WTC11 (cell line): ENCODE results near the gene GLUL. TPM values are rescaled to one million over a fixed set of nuclear protein-coding genes. Genes with fewer than 3 reads are reported as not detected.

Experiments
- ATAC-seq: fragments of 200-7000 bp; cut with Tn5 transposase; 2 replicates; pipeline ENCODE4 v1.10.0; 2021; ENCODE audit warnings: mild to moderate bottlenecking, moderate library complexity
- CTCF ChIA-PET: fragments of 300-600 bp; sonication (Branson Sonifier 250); formaldehyde crosslinking; loops from one replicate; lab custom pipeline; 2021; ENCODE audit warnings: antibody characterized with exemption; lab: Charles Lee
- POLR2A ChIA-PET: fragments of 350-600 bp; sonication (Branson Sonifier 250); formaldehyde crosslinking; loops from one replicate; lab custom pipeline; 2021; ENCODE audit warnings: antibody characterized with exemption; lab: Charles Lee
- DNase-seq: peaks from one replicate; pipeline ENCODE4 v3.0.0; 2021; ENCODE audit warnings: low spot score
- H3K27ac Mint-ChIP-seq: 2 replicates; pipeline ENCODE4 v1.8.0; 2021; ENCODE audit warnings: mixed read lengths
- H3K27me3 Mint-ChIP-seq: 2 replicates; pipeline ENCODE4 v1.8.0; 2021; ENCODE audit warnings: low read depth, mild to moderate bottlenecking, moderate library complexity, mixed read lengths
- H3K36me3 Mint-ChIP-seq: 2 replicates; pipeline ENCODE4 v1.8.0; 2021; ENCODE audit warnings: mixed read lengths
- H3K4me1 Mint-ChIP-seq: 2 replicates; pipeline ENCODE4 v1.8.0; 2022; ENCODE audit warnings: mixed read lengths
- H3K4me3 Mint-ChIP-seq: 2 replicates; pipeline ENCODE4 v1.8.0; 2021; ENCODE audit warnings: mild to moderate bottlenecking, moderate library complexity, mixed read lengths
- H3K9me3 Mint-ChIP-seq: 2 replicates; pipeline ENCODE4 v1.8.0; 2021; ENCODE audit warnings: mixed read lengths
- ATF1 ChIP-seq: sonication (generic); formaldehyde crosslinking; IDR thresholded peaks from 2 replicates; pipeline ENCODE4 v1.8.1; 2023; ENCODE audit warnings: mild to moderate bottlenecking, moderate library complexity, missing genetic modification reagents
- ETV6 ChIP-seq: sonication (generic); formaldehyde crosslinking; IDR thresholded peaks from 2 replicates; pipeline ENCODE4 v1.8.1; 2022; ENCODE audit warnings: mild to moderate bottlenecking, missing genetic modification reagents
- GTF2I ChIP-seq: fragments of 250-450 bp; sonication (Bioruptor Pico); conservative IDR thresholded peaks from 2 replicates; pipeline ENCODE4 v1.4.0; 2021; ENCODE audit warnings: mild to moderate bottlenecking
- JAZF1 ChIP-seq: fragments of 250-450 bp; sonication (Bioruptor Pico); IDR thresholded peaks from 2 replicates; pipeline ENCODE4 v1.9.0; 2021; ENCODE audit warnings: moderate library complexity, mild to moderate bottlenecking, inconsistent platforms
- NFYB ChIP-seq: sonication (generic); formaldehyde crosslinking; conservative IDR thresholded peaks from 2 replicates; pipeline ENCODE4 v1.8.0; 2022; ENCODE audit warnings: low read depth, missing genetic modification reagents
- NR3C1 ChIP-seq: sonication (generic); formaldehyde crosslinking; conservative IDR thresholded peaks from 2 replicates; pipeline ENCODE4 v1.8.1; 2023; ENCODE audit warnings: low read depth, mild to moderate bottlenecking, missing genetic modification reagents
- RELA ChIP-seq: sonication (generic); formaldehyde crosslinking; IDR thresholded peaks from 2 replicates; pipeline ENCODE4 v1.8.1; 2022; ENCODE audit warnings: missing genetic modification reagents, mild to moderate bottlenecking, borderline replicate concordance
- SMAD4 ChIP-seq: sonication (generic); formaldehyde crosslinking; IDR thresholded peaks from 2 replicates; pipeline ENCODE4 v1.8.0; 2022; ENCODE audit warnings: mild to moderate bottlenecking, missing genetic modification reagents
- SP1 ChIP-seq: sonication (generic); formaldehyde crosslinking; conservative IDR thresholded peaks from 2 replicates; pipeline ENCODE4 v1.8.1; 2022; ENCODE audit warnings: missing genetic modification reagents
- ZNF219 ChIP-seq: sonication (generic); formaldehyde crosslinking; IDR thresholded peaks from 2 replicates; pipeline ENCODE4 v1.8.0; 2023; ENCODE audit warnings: missing genetic modification reagents, mild to moderate bottlenecking, borderline replicate concordance
- ZNF263 ChIP-seq: sonication (generic); formaldehyde crosslinking; IDR thresholded peaks from 2 replicates; pipeline ENCODE4 v1.8.1; 2022; ENCODE audit warnings: low read depth, mild to moderate bottlenecking, moderate library complexity, missing genetic modification reagents
- ZNF423 ChIP-seq: fragments of 250-450 bp; sonication (Bioruptor Pico); IDR thresholded peaks from 2 replicates; pipeline ENCODE4 v2.1.2; 2022; ENCODE audit warnings: mild to moderate bottlenecking, moderate library complexity
- ZNF671 ChIP-seq: fragments of 250-450 bp; sonication (Bioruptor Pico); IDR thresholded peaks from 2 replicates; pipeline ENCODE4 v1.8.0; 2021; ENCODE audit warnings: mild to moderate bottlenecking
- total RNA-seq: library from RNA; stranded (reverse); gene quantifications from 3 replicates; pipeline ENCODE4 v1.2.3, GENCODE V29; 2021
- TF ChIP-seq, protein P1 (sequence below): fragments of 250-450 bp; sonication (Bioruptor Pico); conservative IDR thresholded peaks from 2 replicates; pipeline ENCODE4 v1.9.0; 2021; ENCODE audit warnings: mild to moderate bottlenecking
- TF ChIP-seq, protein P2 (sequence below): sonication (generic); formaldehyde crosslinking; IDR thresholded peaks from 2 replicates; pipeline ENCODE4 v1.8.0; 2023; ENCODE audit warnings: mild to moderate bottlenecking, missing genetic modification reagents
- TF ChIP-seq, protein P3 (sequence below): sonication (generic); formaldehyde crosslinking; IDR thresholded peaks from 2 replicates; pipeline ENCODE4 v1.8.0; 2022; ENCODE audit warnings: mild to moderate bottlenecking, missing genetic modification reagents
- TF ChIP-seq, protein P4 (sequence below): fragments of 250-450 bp; sonication (Bioruptor Pico); IDR thresholded peaks from 2 replicates; pipeline ENCODE4 v2.1.2; 2022; ENCODE audit warnings: mild to moderate bottlenecking, moderate library complexity
- TF ChIP-seq, protein P5 (sequence below): sonication (generic); formaldehyde crosslinking; IDR thresholded peaks from 2 replicates; pipeline ENCODE4 v1.8.1; 2022; ENCODE audit warnings: missing genetic modification reagents, borderline replicate concordance
- TF ChIP-seq, protein P6 (sequence below): sonication (generic); formaldehyde crosslinking; IDR thresholded peaks from 2 replicates; pipeline ENCODE4 v1.8.1; 2023; ENCODE audit warnings: mild to moderate bottlenecking, moderate library complexity, missing genetic modification reagents
- TF ChIP-seq, protein P7 (sequence below): fragments of 200-600 bp; IDR thresholded peaks from 2 replicates; pipeline ENCODE4 v1.8.0; 2022; ENCODE audit warnings: antibody characterized with exemption

Gene GLUL
- total RNA-seq, 1 experiment from 2014 or later: 240 TPM

DNA sequence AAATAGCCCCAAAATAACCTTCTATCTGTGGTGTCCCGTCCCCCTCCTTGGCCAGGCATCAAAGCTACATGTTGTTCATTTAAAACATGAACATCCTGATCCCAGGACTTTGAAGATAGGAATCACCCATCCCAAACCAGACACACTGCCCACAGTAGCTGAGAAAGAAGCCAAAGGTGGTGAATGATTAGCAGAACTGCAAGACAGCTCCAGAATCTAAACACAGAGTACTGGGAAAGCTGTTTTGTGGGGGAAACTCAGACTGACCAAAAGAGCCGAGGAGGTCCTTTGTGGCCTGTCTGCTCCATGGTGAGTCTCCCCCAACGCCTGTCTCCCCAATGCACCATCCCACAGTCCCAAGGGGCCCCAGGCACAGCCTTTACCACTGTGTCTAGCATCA is 16.1 kb upstream of the GLUL start:
- H3K9me3 Mint-ChIP-seq: peaks cover 14% of the 10 kb centered on the region
- ATAC-seq: no peak
- H3K36me3 Mint-ChIP-seq: peaks cover 6% of the 10 kb centered on the region
- peaks cover 6% of the 10 kb centered on the region; the same call in 1 of the 2 replicates for H3K4me1 Mint-ChIP-seq
- H3K27ac Mint-ChIP-seq: no peak overlapping the region
- no peak overlapping the region for H3K4me3 Mint-ChIP-seq
- H3K27me3 Mint-ChIP-seq: no peaks in the 10 kb centered on the region
- no peak for DNase-seq
- ChIA-PET CTCF (interaction anchor here (0.6 to 2.0 kb wide), 3 partner anchors 8 to 377 kb away, joined by 3 to 5 read pairs (median 4); no protein-coding TSS in a partner anchor), POLR2A (no interaction called here)
- TF ChIP-seq NFYB (no peak), RELA (CRISPR knock-in tag) (no peak)

DNA sequence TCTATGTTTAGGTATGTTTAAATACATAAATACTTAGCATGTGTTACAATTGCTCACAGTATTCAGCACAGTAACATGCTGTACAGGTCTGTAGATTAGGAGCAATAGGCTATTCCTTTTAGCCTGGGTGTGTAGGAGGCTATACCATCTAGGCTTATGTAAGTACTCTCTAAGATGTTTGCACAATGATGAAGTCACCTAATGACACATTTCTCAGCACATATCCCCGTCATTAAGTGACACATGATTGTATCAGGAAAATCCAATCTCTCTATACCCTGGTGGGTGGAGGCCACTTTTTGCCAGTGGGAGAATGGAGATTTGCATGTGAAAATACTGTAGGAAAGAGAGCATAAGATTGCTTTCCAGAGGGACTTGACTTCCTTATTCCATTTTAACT is 14.4 kb upstream of the GLUL start:
- ChIA-PET CTCF (interaction anchor here (1.1 kb wide), 1 partner anchor 325 kb away, joined by 3 read pairs; no protein-coding TSS in a partner anchor), POLR2A (no interaction called here)
- ATAC-seq: no peak
- Mint-ChIP-seq H3K36me3 (peaks cover 6% of the 10 kb centered on the region), H3K27me3 (no peaks in the 10 kb centered on the region), H3K27ac (no peak overlapping the region), H3K4me1 (peaks cover 6% of the 10 kb centered on the region; the same call in 1 of the 2 replicates), H3K4me3 (no peak overlapping the region), H3K9me3 (peaks cover 14% of the 10 kb centered on the region)
- TF ChIP-seq, protein P1, sequence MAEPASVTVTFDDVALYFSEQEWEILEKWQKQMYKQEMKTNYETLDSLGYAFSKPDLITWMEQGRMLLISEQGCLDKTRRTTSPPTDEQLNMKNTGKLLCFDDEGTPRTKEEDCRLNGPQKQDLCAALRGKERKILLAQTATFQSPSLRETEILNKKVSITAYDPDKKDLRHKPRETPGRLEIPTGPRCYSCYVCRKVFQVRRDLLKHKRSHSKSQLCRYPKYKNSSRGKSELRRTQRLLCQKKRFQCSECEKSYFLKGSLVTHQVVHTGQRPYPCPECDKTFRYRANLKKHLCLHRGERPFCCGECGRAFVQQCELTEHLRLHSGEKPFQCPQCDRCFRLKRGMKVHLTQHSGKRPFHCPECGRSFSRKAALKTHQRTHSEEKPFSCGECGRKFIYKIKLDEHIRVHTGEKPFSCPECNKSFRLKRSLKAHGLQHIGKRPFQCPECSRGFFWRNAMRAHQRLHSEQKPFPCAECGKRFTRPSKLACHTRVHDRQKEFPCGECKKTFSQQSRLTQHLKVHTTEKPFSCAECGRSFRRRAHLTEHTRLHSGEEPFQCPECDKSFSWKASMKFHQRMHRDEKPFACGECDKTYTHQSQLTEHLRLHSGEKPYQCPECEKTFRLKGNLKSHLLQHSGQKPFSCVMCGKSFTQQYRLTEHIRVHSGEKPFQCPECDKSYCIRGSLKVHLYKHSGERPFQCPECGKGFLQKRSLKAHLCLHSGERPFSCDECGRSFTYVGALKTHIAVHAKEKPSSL (CRISPR knock-in tag): no peak
- TF ChIP-seq, protein P2, sequence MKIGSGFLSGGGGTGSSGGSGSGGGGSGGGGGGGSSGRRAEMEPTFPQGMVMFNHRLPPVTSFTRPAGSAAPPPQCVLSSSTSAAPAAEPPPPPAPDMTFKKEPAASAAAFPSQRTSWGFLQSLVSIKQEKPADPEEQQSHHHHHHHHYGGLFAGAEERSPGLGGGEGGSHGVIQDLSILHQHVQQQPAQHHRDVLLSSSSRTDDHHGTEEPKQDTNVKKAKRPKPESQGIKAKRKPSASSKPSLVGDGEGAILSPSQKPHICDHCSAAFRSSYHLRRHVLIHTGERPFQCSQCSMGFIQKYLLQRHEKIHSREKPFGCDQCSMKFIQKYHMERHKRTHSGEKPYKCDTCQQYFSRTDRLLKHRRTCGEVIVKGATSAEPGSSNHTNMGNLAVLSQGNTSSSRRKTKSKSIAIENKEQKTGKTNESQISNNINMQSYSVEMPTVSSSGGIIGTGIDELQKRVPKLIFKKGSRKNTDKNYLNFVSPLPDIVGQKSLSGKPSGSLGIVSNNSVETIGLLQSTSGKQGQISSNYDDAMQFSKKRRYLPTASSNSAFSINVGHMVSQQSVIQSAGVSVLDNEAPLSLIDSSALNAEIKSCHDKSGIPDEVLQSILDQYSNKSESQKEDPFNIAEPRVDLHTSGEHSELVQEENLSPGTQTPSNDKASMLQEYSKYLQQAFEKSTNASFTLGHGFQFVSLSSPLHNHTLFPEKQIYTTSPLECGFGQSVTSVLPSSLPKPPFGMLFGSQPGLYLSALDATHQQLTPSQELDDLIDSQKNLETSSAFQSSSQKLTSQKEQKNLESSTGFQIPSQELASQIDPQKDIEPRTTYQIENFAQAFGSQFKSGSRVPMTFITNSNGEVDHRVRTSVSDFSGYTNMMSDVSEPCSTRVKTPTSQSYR (CRISPR knock-in tag): no peak
- no peak for TF ChIP-seq NR3C1
- TF ChIP-seq ATF1 (CRISPR knock-in tag): no peak
- no peak for TF ChIP-seq ZNF671
- no peak for TF ChIP-seq ZNF219 (CRISPR knock-in tag)
- no peak for TF ChIP-seq ETV6 (CRISPR knock-in tag)
- TF ChIP-seq, protein P3, sequence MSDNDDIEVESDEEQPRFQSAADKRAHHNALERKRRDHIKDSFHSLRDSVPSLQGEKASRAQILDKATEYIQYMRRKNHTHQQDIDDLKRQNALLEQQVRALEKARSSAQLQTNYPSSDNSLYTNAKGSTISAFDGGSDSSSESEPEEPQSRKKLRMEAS (CRISPR knock-in tag): no peak
- TF ChIP-seq, protein P4, sequence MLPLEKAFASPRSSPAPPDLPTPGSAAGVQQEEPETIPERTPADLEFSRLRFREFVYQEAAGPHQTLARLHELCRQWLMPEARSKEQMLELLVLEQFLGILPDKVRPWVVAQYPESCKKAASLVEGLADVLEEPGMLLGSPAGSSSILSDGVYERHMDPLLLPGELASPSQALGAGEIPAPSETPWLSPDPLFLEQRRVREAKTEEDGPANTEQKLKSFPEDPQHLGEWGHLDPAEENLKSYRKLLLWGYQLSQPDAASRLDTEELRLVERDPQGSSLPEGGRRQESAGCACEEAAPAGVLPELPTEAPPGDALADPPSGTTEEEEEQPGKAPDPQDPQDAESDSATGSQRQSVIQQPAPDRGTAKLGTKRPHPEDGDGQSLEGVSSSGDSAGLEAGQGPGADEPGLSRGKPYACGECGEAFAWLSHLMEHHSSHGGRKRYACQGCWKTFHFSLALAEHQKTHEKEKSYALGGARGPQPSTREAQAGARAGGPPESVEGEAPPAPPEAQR (CRISPR knock-in tag): no peak
- TF ChIP-seq RELA (CRISPR knock-in tag): no peak
- TF ChIP-seq, protein P5, sequence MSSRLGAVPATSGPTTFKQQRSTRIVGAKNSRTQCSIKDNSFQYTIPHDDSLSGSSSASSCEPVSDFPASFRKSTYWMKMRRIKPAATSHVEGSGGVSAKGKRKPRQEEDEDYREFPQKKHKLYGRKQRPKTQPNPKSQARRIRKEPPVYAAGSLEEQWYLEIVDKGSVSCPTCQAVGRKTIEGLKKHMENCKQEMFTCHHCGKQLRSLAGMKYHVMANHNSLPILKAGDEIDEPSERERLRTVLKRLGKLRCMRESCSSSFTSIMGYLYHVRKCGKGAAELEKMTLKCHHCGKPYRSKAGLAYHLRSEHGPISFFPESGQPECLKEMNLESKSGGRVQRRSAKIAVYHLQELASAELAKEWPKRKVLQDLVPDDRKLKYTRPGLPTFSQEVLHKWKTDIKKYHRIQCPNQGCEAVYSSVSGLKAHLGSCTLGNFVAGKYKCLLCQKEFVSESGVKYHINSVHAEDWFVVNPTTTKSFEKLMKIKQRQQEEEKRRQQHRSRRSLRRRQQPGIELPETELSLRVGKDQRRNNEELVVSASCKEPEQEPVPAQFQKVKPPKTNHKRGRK (CRISPR knock-in tag): no peak
- no peak for TF ChIP-seq ZNF423 (CRISPR knock-in tag)
- TF ChIP-seq, protein P6, sequence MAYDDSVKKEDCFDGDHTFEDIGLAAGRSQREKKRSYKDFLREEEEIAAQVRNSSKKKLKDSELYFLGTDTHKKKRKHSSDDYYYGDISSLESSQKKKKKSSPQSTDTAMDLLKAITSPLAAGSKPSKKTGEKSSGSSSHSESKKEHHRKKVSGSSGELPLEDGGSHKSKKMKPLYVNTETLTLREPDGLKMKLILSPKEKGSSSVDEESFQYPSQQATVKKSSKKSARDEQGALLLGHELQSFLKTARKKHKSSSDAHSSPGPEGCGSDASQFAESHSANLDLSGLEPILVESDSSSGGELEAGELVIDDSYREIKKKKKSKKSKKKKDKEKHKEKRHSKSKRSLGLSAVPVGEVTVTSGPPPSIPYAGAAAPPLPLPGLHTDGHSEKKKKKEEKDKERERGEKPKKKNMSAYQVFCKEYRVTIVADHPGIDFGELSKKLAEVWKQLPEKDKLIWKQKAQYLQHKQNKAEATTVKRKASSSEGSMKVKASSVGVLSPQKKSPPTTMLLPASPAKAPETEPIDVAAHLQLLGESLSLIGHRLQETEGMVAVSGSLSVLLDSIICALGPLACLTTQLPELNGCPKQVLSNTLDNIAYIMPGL (CRISPR knock-in tag): no peak
- TF ChIP-seq JAZF1 (CRISPR knock-in tag): no peak
- TF ChIP-seq ZNF263 (CRISPR knock-in tag): no peak
- no peak for TF ChIP-seq GTF2I
- TF ChIP-seq, protein P7, sequence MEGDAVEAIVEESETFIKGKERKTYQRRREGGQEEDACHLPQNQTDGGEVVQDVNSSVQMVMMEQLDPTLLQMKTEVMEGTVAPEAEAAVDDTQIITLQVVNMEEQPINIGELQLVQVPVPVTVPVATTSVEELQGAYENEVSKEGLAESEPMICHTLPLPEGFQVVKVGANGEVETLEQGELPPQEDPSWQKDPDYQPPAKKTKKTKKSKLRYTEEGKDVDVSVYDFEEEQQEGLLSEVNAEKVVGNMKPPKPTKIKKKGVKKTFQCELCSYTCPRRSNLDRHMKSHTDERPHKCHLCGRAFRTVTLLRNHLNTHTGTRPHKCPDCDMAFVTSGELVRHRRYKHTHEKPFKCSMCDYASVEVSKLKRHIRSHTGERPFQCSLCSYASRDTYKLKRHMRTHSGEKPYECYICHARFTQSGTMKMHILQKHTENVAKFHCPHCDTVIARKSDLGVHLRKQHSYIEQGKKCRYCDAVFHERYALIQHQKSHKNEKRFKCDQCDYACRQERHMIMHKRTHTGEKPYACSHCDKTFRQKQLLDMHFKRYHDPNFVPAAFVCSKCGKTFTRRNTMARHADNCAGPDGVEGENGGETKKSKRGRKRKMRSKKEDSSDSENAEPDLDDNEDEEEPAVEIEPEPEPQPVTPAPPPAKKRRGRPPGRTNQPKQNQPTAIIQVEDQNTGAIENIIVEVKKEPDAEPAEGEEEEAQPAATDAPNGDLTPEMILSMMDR: no peak
- no peak for TF ChIP-seq SP1 (CRISPR knock-in tag)
- TF ChIP-seq SMAD4 (CRISPR knock-in tag): no peak
- DNase-seq: no peak
